NCI-H2196 treated with DMSO at 0.1 percent for 48 hours (cell line): ENCODE results near the gene SYNDIG1.

Experiments used
- DNase-seq: peaks from one replicate; lab custom pipeline; 2025; ENCODE audit not compliant: unreplicated experiment; lab: John Stamatoyannopoulos, UW

SYNDIG1 gene

DNA sequence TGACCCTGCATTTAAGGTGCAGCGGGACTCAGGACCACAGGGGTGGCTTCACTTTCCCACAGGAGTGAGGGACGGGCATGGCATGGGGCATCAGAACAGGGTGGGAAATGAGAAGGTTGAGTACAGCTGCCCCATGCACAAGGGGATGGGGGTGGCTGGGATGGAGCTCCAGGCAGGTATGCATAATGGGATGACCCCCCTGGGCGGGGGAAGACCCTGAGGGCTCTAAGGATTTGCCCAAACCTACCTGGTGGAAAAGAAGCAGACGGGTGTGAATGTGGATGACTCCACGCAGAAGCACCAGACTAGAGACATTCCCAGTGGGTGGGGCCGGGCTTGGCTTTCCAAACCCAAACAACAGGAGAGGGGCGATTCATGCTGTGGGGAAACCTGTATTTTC, 200.3 kb downstream of the SYNDIG1 start:
- no peak for DNase-seq

DNA sequence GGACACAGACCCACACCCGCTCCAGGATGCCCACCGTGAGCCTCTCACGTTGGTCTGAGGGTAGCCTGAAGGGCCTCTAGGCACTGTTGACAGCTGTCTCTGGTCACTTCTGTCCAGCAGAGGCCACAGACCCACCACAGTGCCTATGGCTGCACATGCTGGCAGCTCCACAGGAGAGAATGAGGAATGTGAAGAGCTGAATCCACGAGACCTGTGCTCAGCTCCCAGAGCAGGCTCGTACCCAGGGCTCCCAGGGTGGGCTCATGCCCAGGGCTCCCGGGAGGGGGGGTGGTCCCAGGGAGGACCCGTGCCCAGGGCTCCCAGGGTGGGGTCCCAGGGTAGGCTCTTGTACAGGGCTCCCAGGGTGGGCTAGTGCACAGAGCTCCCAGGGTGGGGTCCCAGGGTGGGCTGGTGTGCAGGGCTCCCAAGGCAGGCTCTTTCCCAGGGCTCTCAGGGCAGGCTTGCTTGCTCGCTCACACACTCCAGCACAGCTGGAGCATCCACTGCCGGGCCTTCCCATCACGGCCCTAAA, 201.0 kb downstream of the SYNDIG1 start:
- no peak for DNase-seq

DNA sequence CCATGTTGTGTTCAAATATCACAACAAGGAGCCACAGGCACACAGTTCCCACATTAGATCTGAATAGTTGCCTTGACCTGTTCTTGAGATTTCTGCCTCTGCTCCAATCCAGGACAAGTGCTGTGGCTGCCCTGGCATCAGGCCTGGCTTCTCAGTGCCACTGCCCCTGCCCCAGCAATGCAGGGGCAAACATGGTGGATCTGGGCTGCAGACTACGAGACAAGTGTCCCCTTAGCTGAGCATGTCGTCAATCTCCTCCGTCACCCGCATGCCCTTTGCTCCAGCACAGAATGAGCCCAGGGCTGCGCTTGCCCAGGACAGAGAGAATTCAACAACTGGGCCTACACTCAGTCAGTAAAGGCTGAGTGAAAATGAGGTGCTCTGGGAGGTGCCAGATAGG, 201.6 kb downstream of the SYNDIG1 start:
- DNase-seq, result no peak

DNA sequence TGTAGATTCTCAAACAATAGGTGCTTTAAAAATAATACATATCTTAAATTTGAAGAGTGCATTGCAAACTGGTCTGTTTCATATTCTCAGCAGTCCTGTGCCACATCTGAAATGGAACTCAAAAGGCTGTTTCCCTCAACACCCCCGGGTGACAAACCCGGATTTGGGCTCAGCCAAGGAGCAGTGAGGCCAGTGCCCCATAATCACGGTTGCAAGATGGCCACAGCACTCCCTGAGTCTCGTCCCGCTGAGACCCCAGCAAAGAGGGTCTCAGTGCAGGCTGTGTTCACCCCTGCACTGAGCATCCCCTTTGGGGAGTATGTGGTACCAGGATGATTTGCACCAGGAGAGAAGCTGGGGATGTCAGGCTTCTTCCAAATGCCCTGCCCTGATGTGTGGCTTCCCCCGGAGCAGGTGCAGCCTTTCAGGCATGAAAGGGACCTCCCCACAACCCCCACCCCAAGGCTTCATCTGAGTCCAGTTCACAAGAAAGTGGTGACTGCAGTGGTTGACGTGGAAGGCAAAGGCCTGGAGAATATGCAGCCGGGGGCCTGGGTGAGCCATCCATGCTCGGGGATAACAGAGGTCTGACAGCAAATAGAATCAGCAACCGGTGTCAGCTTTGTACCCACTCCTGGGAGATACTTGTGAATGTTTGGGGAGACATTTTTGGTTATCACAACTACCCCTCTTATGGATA, 202.9 kb downstream of the SYNDIG1 start:
- DNase-seq, result no peak

DNA sequence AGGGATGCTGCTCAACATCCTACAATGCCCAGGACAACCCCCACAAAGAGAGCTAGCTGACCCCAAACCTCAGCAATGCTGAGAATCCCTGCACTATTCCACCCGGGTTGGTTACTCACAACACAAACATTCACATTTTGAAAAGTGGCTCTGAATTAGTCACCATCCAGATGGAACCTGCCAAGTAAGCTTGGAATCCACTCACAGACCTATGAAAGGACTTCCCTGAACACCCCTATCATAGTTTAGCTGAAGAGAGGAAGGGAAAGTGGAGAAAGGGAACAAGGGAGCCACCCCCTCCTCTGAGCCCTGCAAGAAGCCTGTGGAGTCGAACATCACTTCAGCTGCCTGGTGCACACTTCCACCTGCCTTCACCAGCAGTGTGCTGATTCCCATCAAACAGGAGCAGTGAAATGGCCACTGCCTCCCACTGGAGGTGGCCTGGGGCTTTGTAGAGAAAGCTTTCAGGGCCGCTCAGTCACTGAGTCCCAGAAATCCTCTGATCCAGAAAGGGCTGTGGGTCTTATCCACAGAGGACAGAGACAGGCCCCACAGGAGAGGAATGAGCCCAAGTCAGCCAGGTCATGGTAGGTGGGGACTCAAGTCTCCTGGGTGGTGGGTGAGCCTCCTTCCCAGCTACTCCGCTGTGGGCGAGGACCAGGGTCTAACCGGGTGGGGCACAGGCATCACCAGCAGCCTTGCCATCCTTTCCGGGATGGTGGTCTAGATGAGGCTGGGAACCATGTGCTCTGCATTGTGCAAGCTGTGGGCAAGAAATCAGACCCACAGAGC, 203.7 kb downstream of the SYNDIG1 start:
- DNase-seq, result no peak

DNA sequence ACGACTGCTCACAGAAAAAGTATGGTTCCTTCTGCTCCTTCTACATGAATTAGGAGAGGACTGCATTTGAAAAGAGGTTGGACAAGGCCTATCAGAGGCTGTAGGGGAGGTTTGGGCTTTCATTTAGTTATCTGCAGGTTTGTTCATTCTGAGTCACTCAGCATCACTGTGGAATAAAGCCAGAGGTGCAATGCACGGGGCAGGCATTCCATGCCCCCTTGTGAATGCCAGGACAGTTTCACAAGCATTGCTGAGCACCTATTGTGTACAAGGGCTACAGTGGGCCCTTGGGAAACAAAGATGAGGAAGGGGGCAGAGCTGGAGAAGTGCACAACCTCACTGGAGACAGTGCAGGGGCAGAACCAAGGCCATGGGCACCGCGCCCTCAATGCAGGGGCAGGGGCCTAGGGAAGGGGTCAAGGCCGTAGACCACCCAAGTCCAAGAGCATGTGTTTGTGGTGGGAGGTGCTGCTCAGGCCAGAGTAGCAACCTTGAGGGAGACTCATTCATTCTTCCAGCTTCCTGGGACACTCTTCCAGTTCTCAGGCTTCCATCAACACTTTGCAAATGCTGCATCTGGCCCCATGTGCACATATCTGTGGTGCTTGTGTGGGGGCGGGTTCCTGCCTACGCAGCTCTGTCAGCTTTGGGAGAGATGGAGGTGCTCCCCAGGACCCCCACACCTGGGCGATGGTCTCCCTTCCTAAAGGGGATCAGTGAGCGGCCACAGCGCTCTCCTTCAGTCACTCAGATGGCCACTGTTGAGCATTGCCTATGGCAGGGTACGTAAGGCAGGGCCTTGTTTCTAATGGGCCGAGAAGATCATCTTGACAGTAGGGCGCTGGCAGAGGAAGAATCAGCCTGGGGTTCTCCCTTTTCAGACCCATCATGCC, 204.5 kb downstream of the SYNDIG1 start:
- no peak for DNase-seq

DNA sequence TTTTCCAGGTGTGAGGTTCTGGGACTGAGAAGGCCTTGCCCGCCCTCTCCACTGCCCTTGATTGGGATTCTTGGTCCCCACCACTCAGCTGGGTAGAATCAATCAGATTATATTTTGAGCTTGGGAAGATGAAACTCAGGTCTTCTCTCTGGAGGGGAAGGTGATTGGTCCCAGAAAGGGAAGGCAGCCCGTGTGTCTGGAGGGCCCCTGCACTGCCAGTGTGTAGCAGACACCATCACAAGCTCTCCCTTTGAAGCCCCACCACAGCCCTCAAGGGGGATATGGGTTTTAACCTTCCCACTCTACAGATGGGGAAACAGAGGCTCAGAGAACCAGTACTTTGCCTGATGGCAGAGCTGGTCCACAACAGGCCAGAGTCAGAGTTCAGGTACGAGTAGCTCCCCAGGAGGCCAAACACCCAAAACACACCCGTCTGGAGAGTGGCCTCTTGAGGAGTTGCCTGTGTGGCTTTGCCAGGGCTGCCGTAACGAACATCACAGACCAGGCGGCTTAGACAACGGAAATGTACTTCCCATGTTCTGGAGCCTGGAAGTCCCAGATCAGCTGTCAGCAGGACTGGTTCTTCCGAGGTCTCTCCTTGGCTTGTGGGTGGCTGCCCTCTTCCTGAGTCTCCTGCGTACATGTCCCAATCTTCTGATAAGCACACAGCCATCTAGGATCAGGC, 205.6 kb downstream of the SYNDIG1 start:
- DNase-seq, result no peak

DNA sequence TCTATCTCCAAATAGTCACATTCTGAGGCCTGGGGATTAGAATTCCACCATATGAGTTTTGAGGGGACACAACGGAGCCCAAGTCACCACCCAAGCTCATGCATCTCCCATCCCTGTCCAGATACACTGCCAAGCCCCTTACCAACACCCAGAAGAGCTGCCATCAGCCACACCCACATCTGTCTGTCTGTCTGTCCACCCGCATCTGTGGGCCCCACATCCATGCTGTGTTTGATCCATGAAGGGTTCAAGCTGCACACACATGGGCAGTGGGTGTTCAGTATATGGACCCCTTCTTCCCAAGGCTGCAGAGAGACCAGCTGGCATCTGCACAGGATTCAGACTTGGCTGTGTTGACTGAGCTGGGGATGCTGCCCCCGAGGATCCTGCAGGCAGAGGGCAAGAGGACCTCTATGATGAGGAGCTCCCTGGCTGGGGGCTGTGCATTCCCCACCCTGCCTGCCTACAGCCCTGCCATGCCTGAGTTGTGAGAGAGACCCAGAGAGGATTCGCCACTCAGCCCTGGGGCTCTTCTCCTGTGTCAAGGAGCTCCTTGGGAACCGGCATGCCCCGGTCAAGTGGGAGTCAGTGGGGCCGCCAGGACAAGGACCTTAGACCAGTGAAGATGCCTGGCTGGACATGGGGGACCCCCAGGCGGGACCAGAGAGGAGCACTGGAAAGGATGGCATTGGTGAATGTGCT, 206.4 kb downstream of the SYNDIG1 start:
- DNase-seq, result no peak

DNA sequence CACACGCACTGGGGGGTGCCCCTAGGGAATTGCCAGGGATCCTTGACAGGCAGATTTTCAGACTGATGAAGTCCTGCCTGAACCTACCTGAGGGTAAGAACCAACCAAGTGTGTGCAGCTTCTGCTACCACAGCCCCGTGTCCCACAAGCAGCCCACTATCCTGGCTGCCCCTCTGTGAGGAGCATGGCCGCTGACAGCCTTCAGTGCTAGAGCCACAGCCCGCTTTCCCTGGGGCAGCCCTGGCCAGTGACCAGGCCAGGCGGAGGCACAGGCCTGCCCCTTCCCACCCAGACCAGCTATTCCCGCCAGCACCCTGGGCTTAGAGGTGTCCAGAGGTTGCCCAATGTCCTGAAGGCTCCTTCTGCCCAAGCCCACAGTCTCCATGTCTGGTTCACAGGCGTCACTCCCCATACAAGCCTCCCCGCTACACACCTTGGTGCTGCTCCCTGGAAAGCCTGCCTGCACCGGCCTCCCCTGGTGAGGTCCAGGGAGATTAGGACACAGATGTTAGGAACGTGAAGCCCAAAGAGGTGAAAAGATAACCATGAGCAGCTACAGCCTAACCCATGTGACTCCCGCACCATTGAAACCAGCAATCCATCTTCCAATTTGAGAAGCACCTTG, 207.0 kb downstream of the SYNDIG1 start:
- no peak for DNase-seq

DNA sequence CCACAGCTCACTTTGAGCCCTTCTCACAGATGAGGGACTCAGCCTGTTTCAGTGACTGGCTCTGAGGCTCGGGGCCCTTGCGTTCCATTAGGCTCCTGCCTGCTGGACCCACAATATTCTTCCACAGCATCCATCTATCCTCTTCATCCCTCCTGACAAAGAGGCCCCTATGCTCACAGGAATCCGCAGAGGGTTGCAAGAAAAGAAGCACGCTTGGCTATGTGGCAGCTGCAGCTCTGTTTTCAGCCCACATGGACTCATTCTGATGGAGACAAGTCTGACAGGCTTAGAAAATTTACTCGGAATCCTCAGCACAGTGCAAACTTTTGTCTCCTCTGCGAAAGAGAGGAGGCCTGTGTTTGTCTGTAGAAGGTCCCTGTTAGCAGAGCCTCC, 207.5 kb downstream of the SYNDIG1 start:
- DNase-seq, result no peak

DNA sequence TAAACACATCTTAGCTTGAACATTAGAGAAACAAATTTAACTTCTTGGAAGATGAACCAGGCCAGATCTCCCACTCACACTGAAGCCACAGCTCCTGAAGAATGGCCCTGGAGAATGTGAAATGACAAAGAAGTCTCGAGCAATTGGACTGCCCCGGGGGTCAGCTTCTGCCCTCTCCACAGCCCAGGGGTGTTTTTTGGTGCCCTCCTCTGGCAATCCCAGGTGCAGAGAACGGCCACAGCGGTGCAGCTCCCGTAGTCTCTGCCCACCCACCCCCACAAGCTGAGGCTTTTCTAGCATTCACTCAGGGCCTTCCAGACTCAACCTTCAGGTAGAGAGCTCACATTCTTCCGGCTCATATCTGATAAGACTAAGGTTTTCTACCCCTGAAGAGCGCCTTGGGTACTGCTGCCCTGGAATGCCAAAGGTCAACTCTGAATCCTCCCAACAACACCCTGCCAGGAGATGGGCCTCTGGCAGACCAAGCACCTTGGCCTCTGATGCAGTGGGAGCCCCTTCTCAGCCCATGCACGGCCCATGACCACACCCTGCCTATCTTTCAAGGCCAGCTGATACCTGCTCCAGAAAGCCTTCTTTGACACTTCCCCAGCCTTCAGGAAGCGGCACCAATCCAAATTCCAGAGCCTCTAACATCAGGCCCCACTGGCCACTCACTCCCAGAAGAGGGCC, 208.3 kb downstream of the SYNDIG1 start:
- no peak for DNase-seq

DNA sequence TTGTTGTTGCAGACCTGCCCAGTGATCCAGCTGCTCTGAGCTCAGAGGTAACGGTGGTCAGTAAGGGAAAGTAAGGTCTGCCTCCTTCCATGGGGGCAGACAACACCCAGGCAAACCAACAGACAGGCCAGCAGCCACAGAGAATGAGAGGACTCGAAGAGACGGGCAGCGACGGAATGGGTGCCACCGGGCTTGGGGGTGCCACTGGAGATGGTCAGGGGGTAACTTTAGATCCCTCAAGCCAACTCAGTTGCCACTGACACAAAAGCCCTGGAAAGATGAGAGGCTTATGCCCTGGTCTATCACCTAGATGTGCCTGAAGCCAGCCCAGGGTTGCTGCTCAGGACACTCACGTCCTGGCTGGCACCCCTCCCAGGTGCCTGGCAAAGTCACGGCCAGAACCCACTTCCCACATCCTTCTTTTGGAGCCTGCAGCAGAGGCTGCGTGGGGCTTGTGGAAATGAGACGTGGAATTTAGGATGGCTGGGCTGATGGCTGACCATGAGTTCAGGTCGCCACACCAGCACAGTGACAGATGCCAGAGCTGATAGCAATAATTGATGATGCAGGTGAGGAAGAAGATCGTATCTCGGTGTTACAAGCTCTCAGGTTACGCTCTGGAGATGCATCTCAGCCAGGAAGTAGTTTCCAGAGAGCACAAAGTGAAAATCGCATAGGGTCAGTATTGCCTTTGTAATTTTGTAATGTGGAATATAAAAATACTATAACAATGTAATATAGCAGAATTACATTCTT, 209.1 kb downstream of the SYNDIG1 start:
- DNase-seq, result no peak

DNA sequence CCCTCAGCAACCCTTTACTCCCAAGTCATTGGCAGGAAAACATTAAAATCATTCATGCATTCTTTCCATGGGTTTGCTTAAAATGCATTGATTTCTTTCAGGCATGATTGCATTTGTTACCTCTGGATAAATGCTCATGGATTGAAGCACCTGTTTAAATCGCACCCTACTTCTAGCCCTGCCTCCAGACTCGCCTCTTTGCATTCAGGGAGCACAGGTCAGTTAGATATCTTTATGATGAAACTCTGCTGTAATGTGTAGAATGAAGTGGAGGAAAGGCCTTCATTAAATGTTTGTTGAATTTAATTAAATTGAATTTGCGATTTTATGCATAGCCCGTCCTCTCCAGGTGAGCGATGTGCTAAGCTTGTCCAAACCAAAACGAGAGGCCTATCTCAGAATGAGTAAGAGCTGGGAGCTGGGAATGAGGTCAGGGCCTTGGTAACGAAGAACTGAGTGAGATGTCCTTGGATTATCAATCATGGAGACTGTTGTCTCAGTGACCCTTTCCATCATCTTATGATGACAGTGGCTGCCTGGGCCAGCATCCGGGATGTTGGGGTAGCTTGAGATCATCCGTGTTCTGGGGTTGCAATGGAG, 210.1 kb downstream of the SYNDIG1 start:
- DNase-seq, result no peak

DNA sequence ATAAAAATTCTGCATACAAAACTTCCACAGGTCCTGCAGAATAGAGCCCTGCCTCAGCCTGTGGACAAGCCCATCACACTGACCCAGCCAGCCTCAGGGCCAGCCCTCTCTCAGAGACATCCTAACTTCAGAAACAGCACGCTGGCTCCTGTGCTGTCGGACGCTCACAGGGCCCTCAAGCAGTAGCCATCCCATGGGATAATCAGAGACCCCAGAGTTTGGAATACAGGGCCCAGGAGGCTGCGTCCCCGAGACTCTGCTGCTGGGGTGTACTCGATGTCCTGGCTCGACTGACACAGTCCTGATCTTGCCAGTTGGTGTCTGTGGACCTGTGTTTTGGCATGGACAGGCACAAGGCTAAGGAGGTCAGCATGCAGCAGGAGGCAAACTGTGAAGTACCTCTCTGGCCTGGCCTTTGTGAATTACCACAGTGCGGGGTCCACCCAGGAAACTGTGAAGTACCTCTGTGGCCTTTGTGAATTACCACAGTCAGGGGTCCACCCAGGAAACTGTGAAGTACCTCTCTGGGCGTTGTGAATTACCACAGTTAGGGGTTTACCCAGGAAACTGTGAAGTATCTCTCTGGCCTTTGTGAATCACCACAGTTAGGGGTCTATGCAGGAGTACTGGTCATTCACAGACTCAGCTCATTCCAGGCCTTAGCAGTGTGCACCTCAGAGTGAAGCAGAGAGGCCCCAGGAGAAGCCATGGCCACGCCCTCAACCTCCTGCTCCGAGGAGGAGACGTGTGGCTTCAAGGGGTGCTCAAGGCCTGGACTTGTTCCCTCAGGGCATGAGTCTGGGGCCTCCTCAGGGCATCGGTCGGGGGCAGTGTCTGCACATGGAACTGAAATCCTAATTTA, 212.4 kb downstream of the SYNDIG1 start:
- no peak for DNase-seq

DNA sequence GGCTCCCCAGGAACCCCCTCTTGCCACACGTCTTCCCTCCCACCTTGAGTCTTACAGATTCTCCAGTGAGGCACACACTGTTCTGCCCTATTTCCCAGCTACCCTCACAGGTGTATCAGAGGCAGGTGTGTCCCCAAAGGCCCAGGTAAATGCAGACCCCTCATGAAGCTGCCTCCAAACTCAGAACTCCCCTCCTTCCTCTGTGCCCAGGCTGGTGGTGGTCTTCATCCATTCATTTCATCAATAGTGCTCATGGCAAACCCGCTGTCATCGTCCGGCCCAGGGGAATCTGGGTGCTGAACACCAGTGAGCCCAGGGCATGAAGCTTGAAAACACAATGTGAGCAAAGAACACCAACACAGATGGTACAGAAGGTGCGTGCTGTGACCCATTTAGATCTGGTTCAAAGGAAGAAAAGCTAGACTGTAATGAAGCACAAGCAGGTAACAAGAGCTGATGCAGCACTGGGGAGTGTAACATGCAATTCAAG, 213.1 kb downstream of the SYNDIG1 start:
- no peak for DNase-seq

DNA sequence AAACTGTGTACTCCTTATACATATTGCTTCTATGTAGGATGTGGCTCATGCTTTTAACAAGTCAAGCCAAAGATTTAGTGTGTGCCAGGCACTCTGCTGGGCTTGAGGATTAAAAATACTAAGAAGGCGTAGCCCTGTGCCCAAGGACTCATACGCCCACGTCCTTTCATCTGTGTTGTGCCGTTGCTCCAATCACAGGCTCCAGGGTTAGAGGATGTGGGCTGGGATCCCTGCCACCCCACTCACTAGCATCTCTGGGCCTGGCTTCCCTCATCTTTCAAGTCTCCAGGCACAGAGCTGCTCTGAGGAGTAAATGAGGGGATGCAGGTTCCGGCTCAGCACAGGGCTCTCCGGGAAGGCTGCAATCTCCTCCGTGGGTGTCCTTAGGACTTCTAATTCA, 214.2 kb downstream of the SYNDIG1 start:
- DNase-seq, result no peak

DNA sequence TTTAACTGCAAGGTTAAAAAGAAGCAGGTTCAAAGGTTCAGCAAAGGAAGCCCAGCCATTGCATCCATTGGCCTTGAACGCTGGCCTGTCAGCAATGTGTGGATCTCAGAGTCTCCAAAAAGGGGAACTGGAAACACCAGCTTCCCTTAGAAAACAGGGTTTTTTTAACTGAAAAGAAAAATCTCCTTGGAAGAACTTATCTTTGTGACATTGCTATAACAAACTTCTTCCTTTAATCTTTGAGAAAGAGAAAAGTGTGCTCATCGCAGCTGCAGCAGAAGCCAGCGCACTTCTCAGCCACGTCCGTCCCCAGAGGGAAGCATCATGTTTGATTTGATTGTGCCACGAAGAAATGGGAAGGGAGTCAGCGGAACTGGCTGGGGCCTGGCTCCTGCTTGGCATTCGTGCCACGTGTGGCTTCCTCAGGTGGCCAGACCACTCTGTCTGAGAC, 215.0 kb downstream of the SYNDIG1 start:
- no peak for DNase-seq
